ENCODE results near the gene MFSD2B. TPM values are rescaled to one million over a fixed set of nuclear protein-coding genes. Genes with fewer than 3 reads are reported as not detected.

Gene MFSD2B
- polyA plus RNA-seq, 1 donor from 2014 or later, result 0.27 TPM

DNA sequence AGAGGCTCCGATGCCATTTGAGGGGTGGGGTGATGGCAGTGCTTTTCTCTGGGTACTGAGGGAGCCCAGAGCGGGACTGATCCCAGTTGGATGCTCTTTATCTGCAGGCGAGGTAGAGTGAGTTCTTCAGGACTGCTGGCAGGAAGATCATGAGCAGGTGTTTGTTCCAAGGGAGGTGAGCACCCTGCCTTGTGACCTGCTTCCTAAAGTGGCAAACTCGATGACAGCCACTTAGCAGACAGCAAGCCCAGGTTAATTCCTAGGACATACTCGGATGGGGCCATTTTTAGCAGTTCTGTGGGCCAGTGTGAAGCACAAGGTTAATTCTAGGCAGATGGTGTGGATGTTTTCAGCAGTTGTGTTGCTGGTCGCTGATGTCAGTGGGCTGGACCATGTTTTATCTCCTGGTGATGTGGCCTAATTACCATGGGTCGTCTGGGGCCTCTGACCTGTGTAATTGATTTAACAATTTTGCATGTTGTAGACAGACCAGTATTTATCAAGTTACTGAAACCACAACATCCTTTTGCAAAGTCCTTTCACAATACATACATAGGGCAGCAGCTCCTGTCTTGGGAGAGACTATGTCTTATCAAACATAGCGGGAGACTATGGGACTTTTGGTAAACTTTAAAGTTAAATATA is 44.6 kb downstream of the MFSD2B start:
- Histone ChIP-seq H3F3A (ENCODE audit: insufficient read depth, low read length, poor library complexity, severe bottlenecking) (no peaks in the 10 kb centered on the region), H3K27ac (ENCODE audit: low read length) (no peak overlapping the region), H2AFZ (ENCODE audit: low read depth, low read length) (no peak overlapping the region), H3K9ac (ENCODE audit: low read length) (no peak overlapping the region), H3K9me3 (ENCODE audit: low read length) (no peaks in the 10 kb centered on the region), H3K4me2 (ENCODE audit: low read length) (no peak overlapping the region), H3K36me3 (ENCODE audit: insufficient read depth, low read length) (no peaks in the 10 kb centered on the region), H3K4me3 (ENCODE audit: low read length) (no peak overlapping the region), H3K9me2 (ENCODE audit: insufficient read depth, low read length) (no peaks in the 10 kb centered on the region), H3K79me2 (replicated peaks; ENCODE audit: insufficient read depth, low read length) (no peaks in the 10 kb centered on the region), H3K27me3 (ENCODE audit: insufficient read depth, low read depth, low read length) (no peaks in the 10 kb centered on the region), H4K20me1 (ENCODE audit: insufficient read depth) (no peaks in the 10 kb centered on the region)
- TF ChIP-seq EZH2 (IDR thresholded peaks at IDR 0.05; ENCODE audit: borderline replicate concordance, insufficient read depth, low read length, poor library complexity, severe bottlenecking) (no peak), RAD21 (conservative IDR thresholded peaks at IDR 0.05) (no peak), POLR2AphosphoS5 (IDR thresholded peaks at IDR 0.05) (no peak)

- no peak overlapping the region for H3K4me2 ChIP-seq (ENCODE audit: low read length)
- H3K27me3 ChIP-seq (ENCODE audit: insufficient read depth, low read depth, low read length), result no peaks in the 10 kb centered on the region
- H3K4me3 ChIP-seq (ENCODE audit: low read length), result no peak overlapping the region
- no peaks in the 10 kb centered on the region for H3F3A ChIP-seq (ENCODE audit: insufficient read depth, low read length, poor library complexity, severe bottlenecking)
- no peak overlapping the region for H2AFZ ChIP-seq (ENCODE audit: low read depth, low read length)
- H3K9me2 ChIP-seq (ENCODE audit: insufficient read depth, low read length), result no peaks in the 10 kb centered on the region
- H3K9me3 ChIP-seq (ENCODE audit: low read length), result no peaks in the 10 kb centered on the region
- no peaks in the 10 kb centered on the region for H3K36me3 ChIP-seq (ENCODE audit: insufficient read depth, low read length)
- H3K9ac ChIP-seq (ENCODE audit: low read length), result no peak overlapping the region
- H3K79me2 ChIP-seq (replicated peaks; ENCODE audit: insufficient read depth, low read length), result no peaks in the 10 kb centered on the region
- TF ChIP-seq RAD21 (conservative IDR thresholded peaks at IDR 0.05) (no peak), EZH2 (IDR thresholded peaks at IDR 0.05; ENCODE audit: borderline replicate concordance, insufficient read depth, low read length, poor library complexity, severe bottlenecking) (no peak), POLR2AphosphoS5 (IDR thresholded peaks at IDR 0.05) (no peak), SMC3 (conservative IDR thresholded peaks at IDR 0.05; ENCODE audit: poor library complexity) (no peak), MXI1 (conservative IDR thresholded peaks at IDR 0.05; ENCODE audit: poor library complexity, severe bottlenecking) (no peak), CTCF (IDR thresholded peaks at IDR 0.05; ENCODE audit: poor library complexity, severe bottlenecking) (no peak), TAF1 (IDR thresholded peaks at IDR 0.05; ENCODE audit: low read depth) (no peak), REST (IDR thresholded peaks at IDR 0.05; ENCODE audit: borderline replicate concordance) (no peak), EP300 (conservative IDR thresholded peaks at IDR 0.05; ENCODE audit: poor library complexity, severe bottlenecking) (no peak)
- no peaks in the 10 kb centered on the region for H4K20me1 ChIP-seq (ENCODE audit: insufficient read depth)
- no peak overlapping the region for H3K27ac ChIP-seq (ENCODE audit: low read length)
Measured at GRCh38 chr2:24055750-24056149, 45.9 kb downstream of the MFSD2B start.
